ENCODE data around the gene FNBP1L.

FNBP1L gene

DNA sequence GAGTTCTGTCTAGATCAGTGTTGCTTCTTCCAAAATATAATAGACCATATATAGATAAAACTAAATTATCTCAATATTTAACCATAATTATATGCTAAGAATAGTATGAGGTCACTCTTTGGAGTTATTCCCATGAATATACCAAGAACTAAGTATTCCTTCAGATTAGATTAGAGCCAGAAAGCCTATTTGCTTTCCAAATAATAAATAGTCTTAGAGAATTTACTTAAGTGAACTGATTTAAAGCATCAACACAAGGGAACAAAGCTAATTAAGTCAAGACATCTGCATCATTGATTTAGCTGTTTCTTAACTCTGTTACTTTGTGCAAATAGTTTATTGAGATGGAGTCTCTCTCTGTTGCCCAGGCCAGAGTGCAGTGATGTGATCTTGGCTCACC is 35.7 kb downstream of the FNBP1L start:
- DNase-seq (ENCODE audit: low read depth in 4 of 4, low spot score in 1 of 4), result no peak

DNA sequence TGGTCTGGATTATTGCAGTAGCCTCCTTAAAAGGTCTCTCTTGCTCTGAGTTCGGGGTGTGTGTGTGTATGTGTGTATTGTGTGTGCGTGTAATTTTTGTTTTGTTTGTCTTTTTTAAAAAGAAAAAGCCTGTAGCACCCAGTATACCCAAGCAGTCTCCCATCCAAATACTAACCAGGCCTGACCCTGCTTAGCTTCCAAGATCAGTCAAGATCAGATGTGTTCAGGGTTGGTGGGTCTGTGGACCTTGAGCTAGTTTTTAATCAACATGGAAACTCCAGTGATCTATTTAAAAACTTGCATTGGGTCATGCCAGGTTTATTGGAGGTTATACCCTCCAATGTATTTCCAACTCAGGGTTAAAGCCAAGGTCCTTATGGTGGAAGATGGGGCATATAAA is 40.3 kb downstream of the FNBP1L start:
- DNase-seq (ENCODE audit: low read depth in 4 of 4, low spot score in 1 of 4), result no peak

DNA sequence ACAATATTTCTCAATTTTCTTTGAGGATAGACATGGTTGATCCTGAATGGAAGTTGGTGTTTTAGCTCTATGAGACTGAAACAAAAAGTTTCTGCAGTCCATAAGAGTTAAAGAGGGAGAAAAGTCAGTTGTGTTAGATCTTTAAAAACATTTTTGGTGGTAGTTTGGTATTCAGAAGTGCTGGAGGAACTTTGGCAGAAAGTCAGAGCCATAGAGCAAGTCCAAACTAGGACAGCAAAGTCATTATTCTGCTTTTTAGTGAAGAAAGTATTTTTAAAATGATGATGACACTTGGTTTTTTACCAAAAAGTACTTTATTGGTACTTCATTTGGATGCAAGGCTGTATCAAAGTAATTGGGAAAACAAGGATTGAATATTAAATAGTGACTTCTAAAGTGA is 41.8 kb downstream of the FNBP1L start:
- no peak for DNase-seq (ENCODE audit: low read depth in 4 of 4, low spot score in 1 of 4)

DNA sequence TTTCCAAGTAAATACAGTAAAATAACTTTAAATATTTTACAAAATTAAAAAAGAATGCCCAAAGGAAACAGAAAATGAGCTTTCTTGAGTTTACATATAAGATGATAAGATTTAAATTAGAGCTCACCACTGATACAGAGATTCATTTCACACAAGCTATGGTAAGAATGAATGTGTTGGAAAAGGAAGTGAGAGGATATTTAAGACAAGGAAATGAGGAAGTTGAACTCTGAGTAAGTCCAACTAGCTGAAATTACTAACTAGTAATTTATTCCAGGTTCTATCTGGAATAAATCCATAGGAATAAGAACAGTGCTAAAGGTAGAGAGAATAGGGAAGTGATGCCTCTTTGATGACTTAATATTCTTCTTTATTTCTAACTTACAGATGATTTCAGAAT is 42.4 kb downstream of the FNBP1L start:
- DNase-seq (ENCODE audit: low read depth in 4 of 4, low spot score in 1 of 4), result no peak

DNA sequence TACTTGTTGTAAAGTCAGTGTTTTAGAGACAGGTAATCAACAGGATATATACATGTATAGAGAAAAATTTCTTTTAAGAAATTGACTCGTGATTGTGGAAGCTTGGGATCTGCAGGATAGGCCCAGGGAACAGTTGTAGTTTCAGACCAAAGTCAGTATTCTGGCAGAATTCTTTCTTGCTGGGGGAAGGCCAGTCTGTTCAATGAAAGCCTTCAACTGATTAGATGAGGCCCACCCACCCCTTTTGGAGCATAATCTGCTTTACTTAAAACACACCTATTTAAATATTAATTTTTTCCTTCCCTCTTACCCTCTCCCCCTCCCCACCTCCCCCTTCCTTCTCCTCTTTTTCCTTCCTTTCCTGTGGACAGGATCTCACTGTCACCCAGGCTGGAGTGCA is 48.0 kb downstream of the FNBP1L start:
- no peak for DNase-seq (ENCODE audit: low read depth in 4 of 4, low spot score in 1 of 4)

DNA sequence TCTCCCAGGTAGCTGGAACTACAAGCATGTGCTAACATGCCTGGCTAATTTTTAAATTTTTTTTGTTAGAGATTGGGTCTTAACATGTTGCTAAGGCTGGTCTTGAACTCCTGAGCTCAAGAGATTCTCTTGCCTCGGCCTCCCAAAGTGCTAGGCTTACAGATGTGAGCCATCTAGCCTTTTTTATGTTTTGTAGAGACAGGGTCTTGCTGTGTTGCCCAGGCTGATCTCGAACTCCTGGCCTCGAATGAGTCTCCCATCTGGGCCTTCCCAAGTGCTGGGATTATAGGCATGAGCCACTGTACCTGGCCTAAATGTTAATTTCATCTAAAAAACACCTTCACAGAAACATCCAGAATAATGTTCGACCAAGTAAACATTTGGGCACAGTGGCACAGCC is 48.6 kb downstream of the FNBP1L start:
- DNase-seq (ENCODE audit: low read depth in 4 of 4, low spot score in 1 of 4), result no peak

DNA sequence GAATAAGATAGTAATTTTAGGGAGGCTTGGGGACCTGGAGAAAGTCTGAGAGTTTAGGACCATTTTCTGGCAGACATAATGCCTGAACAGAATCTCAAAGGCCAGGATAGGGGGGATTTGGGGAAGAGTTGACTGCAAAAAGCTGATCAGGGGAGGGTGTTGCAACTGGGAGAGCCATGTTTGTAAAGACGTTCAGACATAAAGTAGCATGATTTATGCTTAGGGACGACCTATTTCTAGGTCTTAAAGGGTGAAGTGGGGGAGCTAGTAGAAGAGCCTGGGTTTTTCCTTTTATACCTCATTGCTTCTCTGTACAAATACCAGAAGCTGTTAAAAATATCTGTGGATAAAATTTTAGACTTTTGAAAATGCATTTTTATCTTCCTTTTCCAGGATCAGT is 51.2 kb downstream of the FNBP1L start:
- no peak for DNase-seq (ENCODE audit: low read depth in 4 of 4, low spot score in 1 of 4)

DNA sequence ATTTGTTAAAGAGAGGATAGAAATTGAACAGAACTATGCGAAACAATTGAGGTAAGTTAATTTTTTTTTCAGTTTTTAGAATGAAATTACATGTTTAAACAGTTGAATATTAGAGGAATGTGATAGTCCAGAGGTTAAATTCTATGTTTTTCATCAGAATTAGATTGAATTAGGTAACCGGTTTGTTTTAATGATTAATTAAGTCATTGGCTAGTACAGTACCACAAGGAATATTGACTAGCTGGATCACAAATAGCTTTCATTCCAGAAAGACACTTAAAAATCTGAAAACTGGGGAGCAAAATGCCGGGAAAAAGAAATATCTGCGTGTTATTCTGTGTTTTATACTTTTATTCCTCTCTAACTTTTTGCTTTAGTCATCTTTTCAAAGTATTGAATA is 51.6 kb downstream of the FNBP1L start:
- no peak for DNase-seq (ENCODE audit: low read depth in 4 of 4, low spot score in 1 of 4)

DNA sequence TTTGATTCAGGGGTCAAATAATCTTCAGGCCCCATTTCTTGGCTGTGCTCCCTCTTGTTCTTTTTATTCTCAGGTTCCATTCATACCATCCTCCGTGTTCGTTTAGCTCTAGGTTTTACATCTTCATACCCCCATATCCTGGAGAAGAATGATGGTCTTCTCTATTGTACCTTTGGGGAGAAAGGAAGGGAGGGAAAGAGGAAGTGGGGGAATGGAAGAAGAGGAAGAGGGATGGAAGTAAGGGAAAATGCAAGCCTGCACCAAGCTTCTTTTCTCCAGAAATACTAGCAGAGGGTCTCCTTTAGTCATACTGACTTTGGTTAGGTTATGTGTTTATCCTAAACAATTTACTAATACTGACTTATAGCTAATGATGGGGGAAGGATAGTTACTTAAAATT is 52.4 kb downstream of the FNBP1L start:
- DNase-seq (ENCODE audit: low read depth in 4 of 4, low spot score in 1 of 4), result no peak

DNA sequence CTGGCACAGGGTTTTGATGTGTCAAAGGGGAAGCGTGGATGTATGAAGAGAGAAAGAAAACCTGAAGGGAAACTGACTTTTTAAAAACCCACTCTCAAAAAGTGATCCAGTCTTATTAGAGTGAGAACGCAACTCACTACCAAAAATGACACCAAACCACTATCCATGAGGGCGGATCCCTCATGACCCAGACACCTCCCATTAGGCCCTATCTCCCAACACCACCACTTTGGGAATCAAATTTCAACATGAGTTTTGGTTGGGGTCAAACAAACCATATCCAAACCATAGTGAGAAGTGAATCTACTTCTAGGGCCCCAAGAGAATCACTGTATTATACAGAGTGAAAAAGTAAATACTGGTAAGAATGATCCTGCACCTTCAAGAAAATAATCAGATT is 53.5 kb downstream of the FNBP1L start:
- DNase-seq (ENCODE audit: low read depth in 4 of 4, low spot score in 1 of 4), result no peak

DNA sequence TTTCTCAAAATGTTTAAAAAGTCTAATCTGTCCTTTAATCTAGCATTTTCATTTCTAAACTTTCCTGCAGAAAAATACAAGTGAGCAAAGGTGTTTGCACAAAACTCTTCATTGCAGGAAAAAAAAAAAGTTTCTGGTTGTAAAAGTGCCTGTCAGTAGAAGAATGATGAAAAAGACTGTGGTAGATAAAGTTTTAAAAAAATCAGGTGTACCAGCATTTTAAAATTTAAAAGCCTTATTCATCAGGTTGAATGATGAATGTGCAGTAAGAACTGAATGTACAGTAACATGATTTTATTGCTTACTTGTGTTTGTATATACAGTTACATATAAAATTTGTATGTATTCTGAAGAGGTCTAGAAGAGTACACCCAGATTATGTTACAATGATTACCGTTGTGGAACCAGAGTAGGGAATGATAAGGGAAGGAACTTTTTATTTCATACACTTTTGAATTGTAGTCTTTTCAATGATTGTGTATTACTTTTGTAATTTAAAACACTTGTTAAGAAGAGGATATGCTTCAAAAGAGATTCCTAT is 54.0 kb downstream of the FNBP1L start:
- DNase-seq (ENCODE audit: low read depth in 4 of 4, low spot score in 1 of 4), result no peak

DNA sequence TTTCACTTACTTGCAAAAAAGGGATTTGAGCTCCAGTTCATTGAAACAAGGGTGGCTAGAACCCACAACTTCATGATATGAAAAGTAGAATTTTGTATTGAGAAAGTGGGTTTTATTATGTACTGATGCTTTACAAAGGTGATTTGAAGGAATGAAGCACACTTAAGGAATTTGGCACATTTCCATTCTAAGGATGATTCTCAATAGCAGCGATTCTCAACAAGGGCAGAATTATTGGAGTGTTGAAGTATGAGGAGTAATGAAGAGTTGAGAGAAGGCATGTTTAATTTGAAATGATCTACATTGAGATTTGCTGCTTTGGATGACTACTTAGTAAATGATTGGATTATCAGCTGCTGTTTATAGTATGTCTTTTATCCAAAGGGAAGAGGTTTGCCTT is 54.7 kb downstream of the FNBP1L start:
- DNase-seq (ENCODE audit: low read depth in 4 of 4, low spot score in 1 of 4), result no peak

DNA sequence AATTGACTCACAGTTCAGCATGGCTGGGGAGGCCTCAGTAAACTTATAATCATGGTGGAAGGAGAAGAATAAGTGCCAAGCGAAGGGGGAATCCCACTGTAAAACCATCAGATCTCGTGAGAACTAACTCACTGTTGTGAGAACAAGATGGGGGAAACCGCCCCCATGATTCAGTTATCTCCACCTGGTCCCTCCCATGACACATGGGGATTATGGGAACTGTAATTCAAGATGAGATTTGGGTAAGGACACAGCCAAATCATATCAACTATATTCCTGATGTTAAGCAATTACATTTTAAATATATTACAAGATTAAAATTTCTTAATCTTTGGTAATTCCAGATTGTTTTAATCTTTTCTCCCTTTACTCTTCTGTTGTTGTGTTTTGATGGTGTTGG is 55.2 kb downstream of the FNBP1L start:
- DNase-seq (ENCODE audit: low read depth in 4 of 4, low spot score in 1 of 4), result no peak

DNA sequence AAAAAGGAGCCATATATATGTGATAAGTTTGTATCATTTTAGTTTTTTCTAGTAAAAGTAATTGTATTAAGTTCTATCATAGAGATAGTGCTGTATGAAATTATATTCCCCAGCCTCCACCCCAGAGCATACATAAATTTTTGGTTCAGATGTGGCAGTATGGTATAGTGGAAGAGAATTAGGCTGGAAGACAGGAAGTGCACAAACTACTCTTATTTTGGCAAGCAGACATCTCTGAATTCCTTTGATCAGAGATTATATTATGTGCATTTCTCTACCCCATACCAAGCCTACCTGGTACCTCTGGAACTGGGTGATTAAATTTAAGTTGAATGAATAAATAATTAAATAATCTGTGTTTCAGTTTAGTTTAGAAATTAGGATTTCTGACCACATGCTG is 55.9 kb downstream of the FNBP1L start:
- no peak for DNase-seq (ENCODE audit: low read depth in 4 of 4, low spot score in 1 of 4)

DNA sequence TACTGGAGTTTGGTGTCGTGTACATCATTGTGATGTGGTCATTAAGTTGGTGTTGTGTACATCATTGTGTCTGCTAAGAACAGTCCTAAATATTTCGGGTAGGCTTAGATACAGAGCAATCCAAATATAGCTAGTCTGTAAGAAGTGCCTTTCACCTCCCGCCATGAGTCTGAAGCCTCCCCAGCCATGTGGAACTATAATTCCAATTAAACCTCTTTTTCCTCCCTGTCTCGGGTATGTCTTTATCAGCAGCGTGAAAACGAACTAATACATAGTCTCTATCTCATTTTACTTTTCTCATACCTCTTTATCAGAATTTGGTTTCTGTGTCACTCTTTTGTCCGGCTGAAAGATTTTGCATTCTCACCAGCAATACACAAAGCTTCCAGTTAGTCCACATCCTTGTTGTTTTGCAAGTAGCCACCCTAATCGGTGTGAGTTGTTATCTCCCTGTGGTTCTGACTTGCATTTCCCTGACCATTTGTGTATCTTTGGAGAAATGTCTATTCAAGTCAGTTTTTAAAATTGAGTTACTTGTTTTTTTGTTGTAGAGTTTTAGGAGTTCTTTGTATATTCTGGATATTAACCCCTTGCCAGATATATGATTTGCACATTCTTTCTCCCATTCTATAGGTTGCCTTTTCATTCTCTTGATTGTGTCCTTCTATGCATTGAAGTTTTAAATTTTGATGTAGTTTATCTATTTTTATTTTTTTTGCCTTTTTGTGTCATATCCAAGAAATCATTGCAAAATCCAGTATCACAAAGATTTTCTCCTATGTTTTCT is 56.5 kb downstream of the FNBP1L start:
- no peak for DNase-seq (ENCODE audit: low read depth in 4 of 4, low spot score in 1 of 4)

DNA sequence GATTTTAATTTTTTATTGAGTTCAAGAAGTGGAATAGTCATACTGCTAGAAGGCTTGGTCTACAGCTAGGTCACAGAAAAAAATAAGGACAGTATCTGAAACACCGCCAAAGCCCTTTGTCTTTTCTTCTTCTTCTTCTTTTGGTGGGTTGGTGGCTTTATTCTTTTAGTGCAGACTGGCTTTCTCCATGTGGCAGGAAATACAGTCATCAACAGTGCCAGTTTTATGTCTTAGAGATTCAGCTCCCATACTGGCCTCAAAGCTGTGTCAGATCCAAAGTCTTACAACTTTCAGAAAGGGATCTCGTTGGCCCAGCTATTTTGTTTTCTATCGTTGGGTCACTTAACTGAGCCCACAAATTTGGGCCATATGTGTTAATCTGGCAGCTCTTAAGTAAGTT is 58.2 kb downstream of the FNBP1L start:
- no peak for DNase-seq (ENCODE audit: low read depth in 4 of 4, low spot score in 1 of 4)

DNA sequence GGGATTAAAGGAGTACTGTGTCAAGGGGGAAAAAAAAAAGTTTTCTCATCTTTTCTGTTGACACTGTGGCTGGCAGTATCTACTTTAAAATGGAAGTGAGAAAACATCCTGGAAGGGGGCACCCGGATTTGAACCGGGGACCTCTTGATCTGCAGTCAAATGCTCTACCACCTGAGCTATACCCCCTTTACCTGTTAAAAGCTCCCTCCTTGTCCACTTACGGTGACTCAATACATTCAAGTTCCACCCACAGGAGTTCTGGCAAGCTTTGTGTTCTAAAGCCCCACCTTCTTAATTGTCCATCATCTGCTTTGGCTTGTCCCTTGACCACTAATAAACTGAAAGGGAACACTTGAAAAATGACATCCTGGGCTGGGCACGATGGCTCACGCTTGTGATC is 68.2 kb downstream of the FNBP1L start:
- no peak for DNase-seq (ENCODE audit: low read depth in 4 of 4, low spot score in 1 of 4)

DNA sequence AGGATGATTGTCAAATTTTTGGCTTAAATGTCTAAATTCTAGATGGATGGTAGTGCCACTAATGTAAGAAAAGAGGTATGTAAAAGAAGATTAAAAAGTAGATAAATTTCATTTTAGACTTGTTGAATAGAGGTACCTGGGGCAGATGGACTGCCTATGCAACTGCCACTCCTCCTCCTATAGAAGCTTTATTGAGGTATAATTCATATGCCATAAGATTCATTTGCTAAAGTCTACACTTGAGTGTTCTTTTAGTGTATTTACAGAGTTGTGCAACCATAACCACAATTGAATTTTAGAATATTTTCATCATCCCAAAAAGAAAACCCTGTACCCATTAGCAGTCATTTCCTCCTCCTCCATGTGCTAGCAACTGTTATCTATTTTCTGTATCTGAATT is 70.6 kb downstream of the FNBP1L start:
- no peak for DNase-seq (ENCODE audit: low read depth in 4 of 4, low spot score in 1 of 4)

DNA sequence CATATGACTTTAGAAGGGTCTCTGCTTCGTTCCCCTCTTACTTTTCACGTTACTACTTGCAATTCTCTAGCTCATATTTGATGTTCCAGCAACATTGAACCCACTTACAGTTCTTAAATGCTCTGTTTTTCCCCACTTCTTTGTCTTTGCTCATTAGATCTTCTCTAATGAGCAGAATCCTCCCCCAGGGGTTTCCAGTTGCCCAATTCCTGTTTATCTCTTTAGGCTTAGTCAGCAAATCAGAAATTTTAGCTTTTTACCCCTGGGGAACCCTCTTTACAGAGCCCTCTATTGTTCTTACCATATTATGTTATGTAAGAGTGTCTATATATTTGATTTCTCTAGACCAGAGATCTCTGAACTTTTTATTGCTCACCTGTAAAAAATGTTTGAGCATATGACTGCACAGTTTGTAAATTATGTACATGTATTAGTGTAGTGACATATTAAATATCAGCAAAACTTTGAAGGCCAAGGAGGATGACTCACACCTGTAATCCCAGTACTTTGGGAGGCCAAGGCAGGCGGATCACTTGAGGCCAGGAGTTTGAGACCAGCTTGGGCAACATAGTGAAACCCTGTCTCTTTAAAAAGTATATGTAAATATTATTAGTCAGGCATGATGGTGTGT is 71.4 kb downstream of the FNBP1L start:
- no peak for DNase-seq (ENCODE audit: low read depth in 4 of 4, low spot score in 1 of 4)

DNA sequence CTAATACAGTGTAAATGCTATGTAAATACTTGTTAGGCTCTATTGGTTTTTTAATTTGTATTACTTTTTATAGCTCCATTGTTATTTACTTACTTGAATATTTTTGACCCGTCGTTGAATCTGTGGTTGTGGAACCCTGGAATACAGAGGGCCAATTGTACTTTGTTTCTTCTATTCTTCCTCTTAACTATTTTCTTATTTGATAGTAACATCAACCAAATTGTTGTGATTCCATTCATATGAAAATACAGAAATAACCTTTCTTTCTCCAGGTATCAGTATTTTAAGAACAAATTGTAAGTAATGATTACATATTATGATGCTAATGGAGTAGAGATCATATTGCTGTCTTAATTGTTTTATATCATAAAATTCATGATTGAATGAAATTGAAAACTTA is 73.7 kb downstream of the FNBP1L start:
- no peak for DNase-seq (ENCODE audit: low read depth in 4 of 4, low spot score in 1 of 4)

DNA sequence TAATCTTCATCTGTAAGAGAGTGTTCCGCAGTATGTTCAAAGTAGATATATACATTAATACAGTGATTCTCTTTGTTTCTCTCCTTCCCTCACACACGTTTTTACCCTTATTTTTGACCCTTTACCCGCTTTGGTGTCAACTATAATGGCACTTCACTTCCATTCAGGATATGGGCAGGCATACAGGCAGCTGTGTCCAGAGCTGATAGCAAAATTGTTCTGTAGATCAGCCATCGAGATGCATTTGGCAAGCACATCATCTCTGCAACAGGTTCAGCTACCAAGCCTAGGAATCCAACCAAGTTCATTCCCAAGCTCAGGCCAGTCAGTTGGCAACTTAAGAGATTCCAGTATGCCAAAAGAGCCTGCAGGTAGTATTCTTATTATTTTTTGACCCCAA is 74.8 kb downstream of the FNBP1L start:
- DNase-seq (ENCODE audit: low read depth in 4 of 4, low spot score in 1 of 4), result no peak

DNA sequence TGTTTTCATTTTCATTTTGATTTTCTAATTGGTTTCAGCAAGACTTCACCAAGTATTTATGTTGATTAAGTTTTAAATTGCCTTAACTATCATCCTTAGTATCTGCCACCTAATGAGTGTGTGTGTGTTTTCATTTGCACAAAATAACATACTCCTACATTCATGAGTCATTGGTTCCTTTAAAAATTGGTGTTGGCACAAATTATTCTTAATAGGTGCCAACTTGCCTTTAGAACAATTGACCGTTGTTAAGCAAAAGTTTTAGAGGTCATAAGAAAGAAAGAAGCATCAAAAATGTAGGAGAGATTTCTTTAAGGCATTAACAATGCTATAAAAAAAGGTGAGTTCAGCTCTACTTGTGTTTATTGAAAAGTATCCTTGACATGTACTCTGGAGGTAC is 77.5 kb downstream of the FNBP1L start:
- DNase-seq (ENCODE audit: low read depth in 4 of 4, low spot score in 1 of 4), result no peak

DNA sequence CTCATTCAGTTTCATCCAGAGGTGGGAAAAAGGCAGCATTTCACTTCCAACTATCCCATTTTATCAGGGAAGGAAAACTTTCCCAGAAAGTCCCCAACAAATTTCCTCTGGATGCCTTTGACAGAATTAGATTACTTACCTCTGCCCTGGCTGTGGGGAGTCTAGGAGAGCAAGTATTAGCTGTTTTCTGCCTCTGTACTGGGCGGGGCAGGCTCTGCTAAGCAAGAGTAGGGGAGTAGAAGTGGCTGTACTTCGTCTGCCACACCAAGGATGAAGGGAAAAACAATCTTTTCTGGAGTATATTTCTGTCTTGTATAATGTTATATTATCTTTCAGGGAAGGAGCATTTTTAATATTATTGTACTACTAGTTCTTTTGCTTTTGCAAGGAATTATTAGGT is 78.5 kb downstream of the FNBP1L start:
- no peak for DNase-seq (ENCODE audit: low read depth in 4 of 4, low spot score in 1 of 4)

Data from stimulated activated CD4-positive, alpha-beta T cell treated with anti-CD3 and anti-CD28 coated beads, Interleukin-1b, Interleukin-23, amount 100 ng/mL, for 24 hours (primary cell).